ENCODE measurements around the gene NPFF. TPM values are rescaled to one million over a fixed set of nuclear protein-coding genes. Genes with fewer than 3 reads are reported as not detected.

Gene NPFF, protein sequence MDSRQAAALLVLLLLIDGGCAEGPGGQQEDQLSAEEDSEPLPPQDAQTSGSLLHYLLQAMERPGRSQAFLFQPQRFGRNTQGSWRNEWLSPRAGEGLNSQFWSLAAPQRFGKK
- total RNA-seq (not detected in 2 replicates), polyA plus RNA-seq (not detected in 2 replicates), polyA minus RNA-seq (ENCODE audit: low replicate concordance) (not detected in 2 replicates)
- polyA plus RNA-seq (2012), result not detected in 2 replicates

DNA sequence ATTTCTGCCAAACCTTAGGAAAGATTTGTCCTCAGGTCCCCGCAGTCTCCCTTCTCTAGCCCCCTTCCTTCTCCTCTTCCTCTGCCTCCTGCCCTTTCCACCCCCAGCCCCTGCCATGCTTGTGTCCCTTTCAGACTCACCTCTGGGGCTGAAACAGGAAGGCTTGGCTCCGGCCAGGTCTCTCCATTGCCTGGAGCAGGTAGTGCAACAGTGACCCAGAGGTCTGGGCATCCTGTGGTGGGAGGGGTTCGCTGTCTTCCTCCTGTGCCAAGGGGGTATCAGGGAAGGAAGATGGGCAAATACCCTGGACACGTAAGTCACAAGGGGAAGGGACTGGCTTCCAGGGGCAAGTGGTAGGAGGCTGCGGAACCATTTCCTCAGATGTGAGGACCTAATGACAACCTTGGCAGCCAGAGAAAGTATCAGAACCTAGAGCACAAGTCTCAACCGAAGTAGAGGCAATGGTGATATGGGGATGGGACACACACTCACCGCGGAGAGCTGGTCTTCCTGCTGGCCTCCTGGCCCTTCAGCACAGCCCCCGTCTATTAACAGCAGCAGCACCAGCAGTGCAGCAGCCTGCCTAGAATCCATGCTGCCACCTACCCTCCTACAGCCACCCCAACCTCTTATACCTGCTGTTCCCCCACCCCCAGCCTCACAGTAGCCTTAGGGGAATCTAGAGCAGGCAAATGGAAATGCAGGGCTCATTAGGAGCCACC, at the start of gene NPFF:
Gene NPFF, minus strand, starts transcription at position 604 of the 722 bp plus-strand sequence. Its CDS starts 10 bp downstream, at position 594.
- Histone ChIP-seq H3K4me2 (ENCODE audit: extremely low read depth, insufficient read depth, low read length) (no peak within 1 kb of the TSS), H3K9me3 (ENCODE audit: control insufficient read depth, insufficient read depth, low read depth, low read length) (no peaks in the 10 kb centered on the region), H3K9ac (ENCODE audit: insufficient read depth, low read length) (no peak within 1 kb of the TSS), H3K4me3 (replicated peaks in 1 of 4; ENCODE audit: control extremely low read depth in 1 of 4, insufficient read depth in 1 of 4, low read depth in 3 of 4, low read length in 4 of 4) (no peak within 1 kb of the TSS), H4K20me1 (ENCODE audit: control insufficient read depth, extremely low read depth, insufficient read depth, low read length) (no peaks in the 10 kb centered on the region), H3K27me3 (ENCODE audit: control insufficient read depth, insufficient read depth, low read length) (no peaks in the 10 kb centered on the region), H3K4me1 (ENCODE audit: control insufficient read depth, extremely low read depth, insufficient read depth, low read length) (peaks cover 10% of the 10 kb centered on the region), H2AFZ (ENCODE audit: low read length) (no peak within 1 kb of the TSS), H3K79me2 (ENCODE audit: control insufficient read depth, insufficient read depth, low read length) (peaks cover 8% of the 10 kb centered on the region), H3K36me3 (ENCODE audit: control insufficient read depth, insufficient read depth, low read length) (peaks cover 19% of the 10 kb centered on the region), H3K27ac (ENCODE audit: insufficient read depth, low read length) (peak within 1 kb of the TSS; percentile 5)
- TF ChIP-seq EZH2 (IDR thresholded peaks at IDR 0.05; ENCODE audit: low read length, missing control alignments), result no peak
- TF ChIP-seq CTCF (conservative IDR thresholded peaks at IDR 0.05 in 1 of 2, IDR thresholded peaks at IDR 0.05 in 1 of 2; ENCODE audit: low read depth in 1 of 2, low read length in 2 of 2), result no peak
- no peak for DNase-seq (ENCODE audit: low read depth in 2 of 2)

DNA sequence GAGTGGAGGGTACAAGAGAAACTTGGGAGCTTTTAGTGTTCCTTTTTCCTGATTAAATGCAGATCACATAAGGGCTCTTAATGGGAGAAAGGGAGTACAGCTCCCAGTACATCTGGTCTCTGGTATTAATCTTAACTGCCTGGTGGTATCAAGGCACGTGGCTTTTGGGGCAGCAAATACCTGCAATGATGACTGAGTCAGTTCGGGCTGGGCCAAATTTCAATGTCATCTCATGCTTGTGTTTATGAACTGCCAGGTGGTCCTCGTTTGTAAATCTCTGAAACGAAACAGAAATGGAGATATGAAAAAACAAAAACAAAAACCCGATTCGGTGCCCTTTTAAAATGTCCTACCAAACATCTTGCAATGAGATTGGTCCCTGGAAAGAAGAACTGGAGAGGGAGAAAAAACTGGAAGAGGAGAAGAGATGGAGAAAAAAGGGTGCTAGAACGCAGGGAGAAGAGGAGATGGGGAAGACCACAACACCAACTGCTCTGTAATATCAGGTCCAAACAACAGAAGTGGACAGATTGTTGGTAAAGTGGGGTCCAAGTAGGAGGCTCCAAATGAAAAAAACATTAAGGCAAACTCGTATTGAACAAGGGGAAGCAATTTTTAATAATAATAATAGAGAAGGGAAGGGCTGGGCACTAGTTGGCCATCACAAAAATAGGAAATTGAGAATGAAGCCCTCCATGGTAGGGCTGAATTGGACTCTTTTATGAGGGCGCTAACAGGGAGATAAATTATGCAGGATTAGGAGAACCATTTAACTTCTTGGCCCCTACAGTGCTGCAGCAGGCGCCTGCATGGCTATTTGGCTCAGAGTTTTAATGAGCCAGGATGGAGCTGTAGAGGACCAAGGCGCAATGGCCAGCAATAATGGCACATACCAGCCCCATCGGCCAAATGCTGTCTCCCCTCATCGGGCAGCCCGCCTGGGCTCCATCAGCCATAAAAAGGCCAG, 45.4 kb upstream of the NPFF start:
- Histone ChIP-seq H3K79me2 (ENCODE audit: control insufficient read depth, insufficient read depth, low read length) (no peaks in the 10 kb centered on the region), H3K9me3 (ENCODE audit: control insufficient read depth, insufficient read depth, low read depth, low read length) (no peaks in the 10 kb centered on the region), H3K9ac (ENCODE audit: insufficient read depth, low read length) (no peak overlapping the region), H3K4me3 (replicated peaks in 1 of 4; ENCODE audit: control extremely low read depth in 1 of 4, insufficient read depth in 1 of 4, low read depth in 3 of 4, low read length in 4 of 4) (no peak overlapping the region), H3K27ac (ENCODE audit: insufficient read depth, low read length) (no peak overlapping the region), H3K4me2 (ENCODE audit: extremely low read depth, insufficient read depth, low read length) (no peak overlapping the region), H4K20me1 (ENCODE audit: control insufficient read depth, extremely low read depth, insufficient read depth, low read length) (no peaks in the 10 kb centered on the region), H3K4me1 (ENCODE audit: control insufficient read depth, extremely low read depth, insufficient read depth, low read length) (no peaks in the 10 kb centered on the region), H2AFZ (ENCODE audit: low read length) (no peak overlapping the region), H3K36me3 (ENCODE audit: control insufficient read depth, insufficient read depth, low read length) (peaks cover 5% of the 10 kb centered on the region), H3K27me3 (ENCODE audit: control insufficient read depth, insufficient read depth, low read length) (no peaks in the 10 kb centered on the region)
- DNase-seq (ENCODE audit: low read depth in 2 of 2), result no peak
- TF ChIP-seq CTCF (conservative IDR thresholded peaks at IDR 0.05 in 1 of 2, IDR thresholded peaks at IDR 0.05 in 1 of 2; ENCODE audit: low read depth in 1 of 2, low read length in 2 of 2) (no peak), EZH2 (IDR thresholded peaks at IDR 0.05; ENCODE audit: low read length, missing control alignments) (no peak)

DNA sequence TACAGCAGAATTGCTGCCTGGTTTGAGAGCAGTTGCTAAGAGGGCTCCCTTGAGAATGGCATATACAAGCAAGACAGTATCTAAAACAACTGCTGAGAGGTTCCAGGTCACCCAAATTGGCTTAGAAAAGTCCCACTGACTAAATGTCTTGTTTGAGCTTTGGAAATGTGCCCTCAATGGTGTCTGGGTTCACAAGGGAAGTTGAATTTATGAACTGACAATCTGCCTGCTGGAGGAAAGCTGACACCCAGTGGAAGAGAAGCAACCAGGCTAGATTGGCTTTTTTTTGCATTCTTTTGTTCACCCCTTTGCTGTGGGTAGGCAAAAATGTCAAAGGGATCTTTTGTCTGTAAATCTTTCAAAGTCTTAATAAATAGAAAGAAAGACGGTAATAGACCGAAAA, 44.6 kb upstream of the NPFF start:
- H3K4me3 ChIP-seq (replicated peaks in 1 of 4; ENCODE audit: control extremely low read depth in 1 of 4, insufficient read depth in 1 of 4, low read depth in 3 of 4, low read length in 4 of 4), result no peak overlapping the region
- no peak overlapping the region for H3K4me2 ChIP-seq (ENCODE audit: extremely low read depth, insufficient read depth, low read length)
- H3K9me3 ChIP-seq (ENCODE audit: control insufficient read depth, insufficient read depth, low read depth, low read length), result no peaks in the 10 kb centered on the region
- no peaks in the 10 kb centered on the region for H3K79me2 ChIP-seq (ENCODE audit: control insufficient read depth, insufficient read depth, low read length)
- no peak overlapping the region for H3K9ac ChIP-seq (ENCODE audit: insufficient read depth, low read length)
- no peaks in the 10 kb centered on the region for H3K27me3 ChIP-seq (ENCODE audit: control insufficient read depth, insufficient read depth, low read length)
- no peak for DNase-seq (ENCODE audit: low read depth in 2 of 2)
- H3K36me3 ChIP-seq (ENCODE audit: control insufficient read depth, insufficient read depth, low read length), result peaks cover 5% of the 10 kb centered on the region
- TF ChIP-seq CTCF (conservative IDR thresholded peaks at IDR 0.05 in 1 of 2, IDR thresholded peaks at IDR 0.05 in 1 of 2; ENCODE audit: low read depth in 1 of 2, low read length in 2 of 2) (no peak), EZH2 (IDR thresholded peaks at IDR 0.05; ENCODE audit: low read length, missing control alignments) (no peak)
- no peak overlapping the region for H2AFZ ChIP-seq (ENCODE audit: low read length)
- H3K27ac ChIP-seq (ENCODE audit: insufficient read depth, low read length), result no peak overlapping the region
- H3K4me1 ChIP-seq (ENCODE audit: control insufficient read depth, extremely low read depth, insufficient read depth, low read length), result no peaks in the 10 kb centered on the region
- H4K20me1 ChIP-seq (ENCODE audit: control insufficient read depth, extremely low read depth, insufficient read depth, low read length), result no peaks in the 10 kb centered on the region

Data from fibroblast of lung (primary cell).